HG02763 (cell line): ENCODE measurements around the gene DHRS7C.
"Not testable (repeated sequence)": the region's sequence is repeated elsewhere in the genome, so short reads cannot be mapped to it uniquely, and the experiment has no call there.

Experiments
- ATAC-seq: cut with Tn5 transposase; IDR thresholded peaks from one replicate; pipeline ENCODE4 v1.9.1; 2021; ENCODE audit warnings: mild to moderate bottlenecking, moderate library complexity; ENCODE audit not compliant: unreplicated experiment

Gene DHRS7C

DNA sequence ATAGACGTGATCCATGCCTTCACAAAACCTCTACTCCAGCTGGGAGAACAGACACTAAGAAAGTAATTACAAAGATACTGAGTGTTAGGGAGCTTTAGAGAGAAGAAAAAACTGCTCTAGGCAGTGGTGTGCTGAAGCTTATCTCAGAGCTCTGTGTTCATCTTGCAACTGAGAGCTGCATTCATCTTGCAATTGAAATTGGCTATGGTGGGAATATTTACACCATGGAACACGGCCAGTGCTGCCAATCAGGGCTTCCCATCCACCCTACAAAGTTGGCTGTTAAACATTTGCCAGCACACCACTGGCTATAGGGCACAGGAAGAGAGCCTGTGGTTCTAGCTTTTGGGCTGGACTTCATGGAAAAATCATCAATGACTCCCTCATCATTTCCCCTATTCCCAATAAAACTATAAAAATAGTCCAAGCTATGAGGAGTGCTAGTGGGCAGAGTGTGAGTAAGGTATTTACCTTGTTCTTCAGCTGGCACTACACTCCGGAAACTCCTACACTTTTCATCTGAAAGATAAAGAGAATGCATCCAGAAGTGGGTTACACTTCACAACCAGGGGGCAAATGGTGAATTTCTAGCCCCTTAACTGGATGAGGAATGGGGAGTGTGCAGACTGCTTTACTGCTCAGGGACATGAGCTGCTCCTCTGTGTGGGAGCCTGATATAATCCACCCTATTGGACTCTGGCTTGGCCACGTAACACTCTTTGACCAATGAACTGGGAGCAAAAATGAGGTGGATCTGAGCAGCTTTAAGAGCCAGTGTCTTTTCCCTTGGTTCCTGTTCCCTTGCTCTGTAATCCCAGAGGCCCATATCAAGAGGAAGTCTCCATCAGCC lies 18.9 kb upstream of the DHRS7C start:
- no peak for ATAC-seq

DNA sequence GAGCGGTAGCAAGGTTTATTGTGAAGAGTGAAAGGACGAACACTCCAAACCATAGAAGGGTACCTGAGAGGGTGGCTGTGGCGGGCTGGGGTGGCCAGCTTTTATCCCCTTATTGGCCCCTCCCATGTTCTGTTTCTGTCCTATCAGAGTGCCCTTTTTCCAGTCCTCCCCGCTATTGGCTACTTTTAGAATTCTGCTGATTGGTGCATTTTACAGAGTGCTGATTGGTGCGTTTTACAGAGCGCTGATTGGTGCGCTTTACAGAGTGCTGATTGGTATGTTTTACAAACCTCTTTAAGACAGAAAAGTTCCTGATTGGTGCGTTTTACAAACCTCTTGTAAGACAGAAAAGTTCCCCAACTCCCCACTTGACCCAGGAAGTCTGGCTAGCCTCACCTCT lies 18.0 kb upstream of the DHRS7C start:
- ATAC-seq = no peak

DNA sequence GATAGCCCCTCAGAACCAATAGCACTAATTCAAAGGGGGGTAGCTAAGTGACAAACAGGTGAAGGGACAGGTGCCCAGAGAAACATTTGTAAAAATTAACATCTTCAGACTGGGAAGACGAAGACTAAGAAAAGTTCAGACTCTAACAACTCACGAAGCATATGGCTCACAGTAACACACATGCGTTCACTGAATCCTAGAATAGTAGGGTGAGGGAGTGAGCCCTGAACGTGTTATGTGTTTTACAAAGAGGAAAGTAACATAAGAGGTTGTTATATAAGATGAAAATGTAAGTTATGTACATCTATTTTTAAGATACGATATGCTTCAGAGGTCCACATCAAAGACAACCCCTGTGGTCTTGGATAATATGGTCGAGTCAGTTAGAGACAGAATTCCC lies 15.3 kb upstream of the DHRS7C start:
- no peak for ATAC-seq

DNA sequence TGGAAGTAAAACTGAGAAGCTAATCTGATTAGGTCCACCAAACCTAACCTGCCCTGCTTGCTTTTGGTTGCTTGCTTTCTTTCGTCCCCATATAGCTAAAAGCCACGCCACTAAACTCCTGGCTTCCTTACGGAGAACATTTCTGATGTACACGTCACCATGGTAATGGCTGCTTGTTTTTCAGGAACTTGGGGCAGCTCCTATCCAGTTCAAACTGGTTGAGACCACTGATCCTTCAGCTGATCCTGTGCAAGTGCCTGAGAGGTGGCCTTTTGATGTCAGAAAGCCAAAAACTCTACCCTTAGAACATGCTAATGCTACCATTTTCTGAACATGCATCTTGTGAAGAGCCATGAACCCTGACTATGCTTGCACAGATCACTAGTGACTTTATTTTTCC lies 14.4 kb upstream of the DHRS7C start:
- no peak for ATAC-seq

GRCh38 chr17:9802697-9803096 lies 11.3 kb upstream of the DHRS7C start:
- ATAC-seq = no peak

DNA sequence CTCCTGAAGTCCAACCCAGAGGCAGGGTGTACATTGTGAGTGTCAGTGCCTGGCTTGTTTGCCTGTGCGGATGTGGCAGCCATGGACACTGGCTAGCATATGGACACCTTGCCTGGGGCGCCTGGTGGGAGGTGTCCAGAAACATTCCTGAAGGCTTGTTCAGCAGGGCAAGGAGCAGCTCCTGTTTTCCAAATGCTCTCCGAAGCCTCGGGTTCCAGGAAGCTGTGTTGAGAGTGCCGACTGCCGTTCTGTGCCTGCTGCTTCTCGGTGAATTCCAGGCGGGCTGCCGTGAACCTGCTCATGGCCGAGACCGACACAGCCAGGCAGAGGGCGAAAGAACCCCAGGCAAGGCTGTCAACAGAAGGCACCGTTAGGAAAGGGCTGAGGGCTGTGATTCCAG lies 10.9 kb upstream of the DHRS7C start:
- no peak for ATAC-seq

DNA sequence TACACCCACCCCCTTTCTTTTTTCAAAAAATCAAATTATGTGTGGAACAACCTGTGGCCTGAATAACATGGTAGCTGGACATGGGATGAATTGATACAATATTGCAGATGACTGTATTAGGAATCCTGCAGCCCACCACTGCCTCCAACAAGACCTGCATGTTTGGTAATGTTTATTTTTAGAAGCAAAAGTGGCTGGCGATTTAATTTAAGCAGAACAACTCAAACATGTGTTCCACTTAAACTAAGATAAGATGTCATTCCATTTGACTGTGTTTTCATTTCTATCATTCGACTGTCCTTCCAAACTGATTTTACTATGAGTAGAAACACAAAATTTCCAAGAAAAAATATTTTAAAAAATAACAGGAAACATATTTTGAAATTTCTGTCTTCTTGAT lies 10.1 kb upstream of the DHRS7C start:
- no peak for ATAC-seq

GRCh38 chr17:9798724-9799123 lies 7.3 kb upstream of the DHRS7C start:
- ATAC-seq = no peak

DNA sequence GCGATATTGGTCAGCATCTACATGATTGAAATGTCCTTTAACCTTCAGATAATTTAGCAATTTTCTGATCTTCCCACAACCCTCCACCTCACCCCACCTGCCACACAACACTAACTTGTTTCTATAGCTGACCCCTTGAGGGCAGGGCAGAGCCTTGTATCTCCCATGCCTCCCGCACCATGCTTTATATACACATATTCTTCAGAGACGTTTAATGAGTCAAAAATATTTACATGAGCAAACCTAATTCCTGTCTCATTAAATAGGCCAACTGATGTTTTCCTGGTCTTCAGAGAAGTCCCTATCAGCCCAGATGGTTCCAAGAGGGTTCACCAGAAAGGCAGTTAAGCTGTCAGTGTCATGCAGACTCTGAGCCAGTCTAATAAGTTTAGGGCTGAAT lies 6.6 kb upstream of the DHRS7C start:
- no peak for ATAC-seq

DNA sequence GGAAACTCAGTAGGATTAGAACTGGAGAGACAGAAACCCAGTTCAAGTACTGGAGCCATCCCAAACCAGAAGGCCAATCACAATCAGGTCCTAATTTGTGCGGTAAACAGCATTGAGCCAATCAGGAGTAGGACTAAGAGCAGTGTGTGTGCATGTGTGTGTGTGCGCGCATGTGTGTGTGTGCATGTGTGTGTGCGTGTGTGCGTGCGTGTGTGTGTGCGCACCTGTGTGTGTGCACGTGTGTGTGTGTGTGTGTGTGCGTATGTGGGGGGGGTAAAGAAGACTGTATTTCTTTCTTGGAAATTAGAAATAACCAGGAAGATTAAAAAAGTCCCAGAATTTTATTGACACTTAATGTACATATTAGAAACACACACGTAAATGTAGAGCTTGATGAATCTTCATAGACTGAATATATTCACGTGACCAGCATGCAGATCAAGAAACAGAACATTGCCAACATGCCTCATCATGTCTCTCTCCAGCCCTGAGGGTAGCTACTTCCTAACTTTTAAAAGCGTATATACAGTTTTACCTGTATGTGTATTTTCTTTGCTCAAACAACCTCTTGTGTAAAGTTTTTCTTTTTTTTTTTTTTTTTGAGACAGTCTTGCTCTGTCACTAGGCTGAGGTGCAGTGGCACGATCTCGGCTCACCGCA lies 919 bp upstream of the DHRS7C start:
- no peak for ATAC-seq

GRCh38 chr17:9790316-9790715 lies 1.1 kb downstream of the DHRS7C start:
- no peak for ATAC-seq

DNA sequence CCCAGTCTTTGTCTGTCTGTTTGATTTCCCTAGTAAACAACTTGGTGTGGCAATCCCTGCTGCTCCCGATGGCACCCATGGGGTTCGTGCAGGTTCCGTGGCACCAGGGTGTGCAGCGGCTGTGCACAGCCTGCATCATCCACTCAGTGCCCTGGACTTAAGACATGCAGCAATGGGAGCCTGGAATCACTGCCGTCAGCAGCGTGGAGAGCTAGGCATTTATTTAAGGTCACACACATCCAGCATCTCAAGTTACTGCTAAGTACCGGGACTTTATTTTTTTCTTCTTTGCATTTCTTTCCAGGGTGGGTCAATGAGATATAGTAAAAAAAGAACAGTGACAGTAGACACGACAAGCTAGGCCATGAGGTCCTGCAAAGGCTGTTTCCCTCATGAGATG lies 2.8 kb downstream of the DHRS7C start:
- ATAC-seq = no peak

GRCh38 chr17:9784544-9784943 lies 6.8 kb downstream of the DHRS7C start:
- ATAC-seq = no peak

DNA sequence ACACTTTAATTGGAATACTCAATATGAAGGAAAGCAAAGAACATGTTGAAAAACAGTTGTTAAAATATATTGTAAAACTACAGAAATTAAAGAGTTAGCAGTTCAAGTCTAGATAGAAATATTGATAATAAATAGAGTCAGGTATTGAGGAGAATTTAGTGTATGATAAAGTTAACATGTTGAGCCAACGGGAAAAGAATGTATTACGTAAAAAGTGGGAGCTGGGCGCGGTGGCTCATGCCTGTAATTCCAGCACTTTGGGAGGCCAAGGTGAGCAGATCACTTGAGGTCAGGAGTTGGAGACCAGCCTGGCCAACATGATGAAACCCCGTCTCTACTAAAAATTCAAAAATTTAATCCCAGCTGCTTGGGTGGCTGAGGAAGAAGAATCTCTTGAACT lies 7.9 kb downstream of the DHRS7C start:
- ATAC-seq = not testable (repeated sequence)

DNA sequence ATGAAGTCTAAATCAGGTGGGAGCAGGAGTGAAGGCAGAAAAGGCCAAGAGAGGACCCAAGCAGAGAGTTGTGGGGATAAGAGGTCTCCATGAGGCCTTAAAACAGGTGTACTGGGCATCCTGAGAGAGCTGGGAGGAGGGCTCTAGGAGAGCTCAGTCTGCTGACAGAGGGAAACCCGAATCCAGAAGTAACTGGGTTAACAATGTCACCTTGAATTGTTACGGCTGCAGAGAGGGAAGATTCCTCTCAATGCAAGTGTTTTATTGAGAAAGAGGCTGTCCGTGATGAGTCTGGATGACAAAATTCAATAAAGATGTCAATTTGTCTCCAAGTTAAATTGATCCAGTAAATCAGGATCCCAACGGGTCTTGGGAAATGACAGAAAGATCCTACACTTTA lies 8.3 kb downstream of the DHRS7C start:
- ATAC-seq = no peak

GRCh38 chr17:9780552-9780951 lies 10.8 kb downstream of the DHRS7C start:
- no peak for ATAC-seq

GRCh38 chr17:9776911-9777310 lies 14.5 kb downstream of the DHRS7C start:
- ATAC-seq = no peak

GRCh38 chr17:9772658-9773057 lies 18.7 kb downstream of the DHRS7C start:
- no peak for ATAC-seq

DNA sequence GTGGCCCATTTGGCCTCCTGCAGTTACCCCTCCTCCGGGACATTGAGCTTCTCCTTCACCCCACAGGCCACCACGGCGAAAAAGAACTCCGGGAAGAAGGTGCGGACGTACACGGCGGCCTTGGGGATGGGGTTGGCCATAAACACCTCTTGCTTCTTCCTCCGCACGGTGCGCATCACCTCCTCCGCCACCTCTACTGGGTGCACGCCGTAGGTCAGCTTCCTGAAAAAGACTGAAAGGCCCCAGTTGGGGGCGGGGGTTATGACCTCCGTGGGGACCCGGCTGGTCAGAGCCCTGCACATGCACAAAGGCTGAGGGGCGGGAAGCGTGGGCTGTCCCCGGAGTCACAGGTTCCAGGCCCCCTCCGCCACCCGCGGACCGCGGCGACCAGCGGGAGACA lies 19.9 kb downstream of the DHRS7C start:
- ATAC-seq = no peak

GRCh38 chr17:9769036-9769695 lies 22.2 kb downstream of the DHRS7C start:
- no peak for ATAC-seq

- no peak for ATAC-seq
These were observed 22.9 kb downstream of the DHRS7C start for GRCh38 chr17:9768381-9768934.
